HG03108 (cell line): ENCODE measurements around the gene RIN3.

Experiments used
- ATAC-seq: cut with Tn5 transposase; IDR thresholded peaks from one replicate; pipeline ENCODE4 v1.9.1; 2021; ENCODE audit warnings: moderate library complexity; ENCODE audit not compliant: unreplicated experiment

The RIN3 gene

DNA sequence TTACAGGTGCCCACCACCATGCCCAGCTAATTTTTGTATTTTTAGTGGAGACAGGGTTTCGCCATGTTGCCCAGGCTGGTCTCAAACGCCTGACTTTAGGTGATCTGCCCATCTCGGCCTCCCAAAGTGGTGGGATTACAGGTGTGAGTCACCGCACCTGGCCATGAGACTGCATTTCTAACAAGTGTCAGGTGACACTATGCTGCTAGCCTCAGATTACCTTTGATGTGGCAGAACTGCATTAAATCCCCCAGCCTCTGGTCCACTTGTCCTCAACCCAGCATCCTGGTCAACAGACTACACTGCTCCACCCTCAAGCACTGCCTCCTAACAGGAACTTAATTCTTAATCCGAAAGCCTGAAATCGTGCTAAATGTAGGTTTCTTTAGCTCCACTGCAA, 221.8 kb downstream of the RIN3 start:
- ATAC-seq = no peak

- no peak for ATAC-seq
Measured at GRCh38 chr14:92737206-92737605, 223.6 kb downstream of the RIN3 start.

- ATAC-seq = no peak
Measured at GRCh38 chr14:92737619-92738188, 224.1 kb downstream of the RIN3 start.
